Measurements from ENCODE around the gene MOBP. TPM values are rescaled to one million over a fixed set of nuclear protein-coding genes. Genes with fewer than 3 reads are reported as not detected.

The MOBP gene
- total and polyA plus RNA-seq, 2 of the 4 experiments (the other 2 are of a cell fraction): not detected

GRCh38 chr3:39519554-39520288, 52.2 kb downstream of the MOBP start:
- Histone ChIP-seq H2BK15ac (ENCODE audit: low read depth, low read length) (no peak overlapping the region), H4K20me1 (ENCODE audit: insufficient read depth, low read length) (no peaks in the 10 kb centered on the region), H4K91ac (ENCODE audit: insufficient read depth, low read depth, low read length) (no peak overlapping the region), H2BK5ac (ENCODE audit: low read depth, low read length, poor library complexity, severe bottlenecking) (no peak overlapping the region), H3K9me1 (ENCODE audit: insufficient read depth, low read length) (no peaks in the 10 kb centered on the region), H2BK20ac (ENCODE audit: low read depth, low read length) (no peak overlapping the region), H2BK120ac (ENCODE audit: low read depth, low read length) (no peak overlapping the region), H3K27me3 (ENCODE audit: control insufficient read depth, insufficient read depth, low read length) (no peaks in the 10 kb centered on the region), H3K79me1 (ENCODE audit: low read depth in 1 of 2, low read length in 2 of 2) (no peaks in the 10 kb centered on the region), H2AFZ (replicated peaks; ENCODE audit: low read length, poor library complexity) (no peak overlapping the region), H3K23ac (ENCODE audit: low read depth, low read length) (no peak overlapping the region), H3K4me3 (ENCODE audit: insufficient read depth, low read depth, low read length) (no peak overlapping the region), H3K4ac (ENCODE audit: low read depth, low read length) (no peak overlapping the region), H3K14ac (replicated peaks; ENCODE audit: low read depth, low read length) (no peak overlapping the region), H3K18ac (ENCODE audit: low read depth, low read length) (no peak overlapping the region), H4K5ac (ENCODE audit: low read depth, low read length) (no peak overlapping the region), H4K8ac (ENCODE audit: low read depth in 2 of 2, low read length in 2 of 2) (no peak overlapping the region), H3K56ac (ENCODE audit: extremely low read depth, insufficient read depth, low read length) (no peak overlapping the region), H3K4me1 (ENCODE audit: control insufficient read depth, insufficient read depth, low read length) (no peaks in the 10 kb centered on the region), H3K9me3 (ENCODE audit: control insufficient read depth, insufficient read depth, low read length) (no peaks in the 10 kb centered on the region), H2AK5ac (ENCODE audit: low read depth, low read length) (no peak overlapping the region), H3K27ac (ENCODE audit: insufficient read depth, low read length) (no peak overlapping the region), H3K4me2 (ENCODE audit: low read depth, low read length) (no peak overlapping the region), H2AK9ac (replicated peaks; ENCODE audit: low read depth, low read length, poor library complexity) (no peak overlapping the region), H3K36me3 (ENCODE audit: control insufficient read depth, insufficient read depth, low read length) (no peaks in the 10 kb centered on the region), H3K9ac (ENCODE audit: low read depth, low read length) (no peak overlapping the region)
- TF ChIP-seq MXI1 (IDR thresholded peaks at IDR 0.05; ENCODE audit: borderline replicate concordance, low read depth, low read length): no peak
- no peak for TF ChIP-seq USF2 (IDR thresholded peaks at IDR 0.05; ENCODE audit: low read depth, low read length)
- ChIA-PET POLR2A (ENCODE audit: unreplicated experiment) (no interaction called here), CTCF (interaction anchor here (0.7 kb wide), 1 partner anchor 74 kb away, joined by 4 read pairs; no protein-coding TSS in a partner anchor)
- in situ Hi-C loops (cut with MboI; ENCODE audit: low sequenced_read_pairs): no loop called here
- ATAC-seq (ENCODE audit: low read depth) (no peak), DNase-seq (no peak)
- dilution Hi-C loops (cut with HindIII; ENCODE audit: low sequenced_read_pairs, unreplicated experiment): no loop called here
- WGBS, 2 experiments (ENCODE audit: extremely low coverage in 2 of 2, insufficient read length in 1 of 2): 100% methylated on average over 1 of the region's 3 CpGs; no CpG with 5 or more reads in 1 of the 2 experiments
- no TSS peak for BruUV-seq (replicated peaks)
- intact Hi-C loops (cut with micrococcal nuclease): no loop called here
